Hair follicular keratinocyte (primary cell): ENCODE measurements around the gene UPF3A. TPM values are rescaled to one million over a fixed set of nuclear protein-coding genes. Genes with fewer than 3 reads are reported as not detected.

ENCODE experiments used
- total RNA-seq: library from RNA; depleted of rRNA; stranded (reverse); fragments of >200 nt; gene quantifications from 2 replicates; pipeline ENCODE4 v1.2.3, GENCODE V29; 2015

UPF3A gene, protein sequence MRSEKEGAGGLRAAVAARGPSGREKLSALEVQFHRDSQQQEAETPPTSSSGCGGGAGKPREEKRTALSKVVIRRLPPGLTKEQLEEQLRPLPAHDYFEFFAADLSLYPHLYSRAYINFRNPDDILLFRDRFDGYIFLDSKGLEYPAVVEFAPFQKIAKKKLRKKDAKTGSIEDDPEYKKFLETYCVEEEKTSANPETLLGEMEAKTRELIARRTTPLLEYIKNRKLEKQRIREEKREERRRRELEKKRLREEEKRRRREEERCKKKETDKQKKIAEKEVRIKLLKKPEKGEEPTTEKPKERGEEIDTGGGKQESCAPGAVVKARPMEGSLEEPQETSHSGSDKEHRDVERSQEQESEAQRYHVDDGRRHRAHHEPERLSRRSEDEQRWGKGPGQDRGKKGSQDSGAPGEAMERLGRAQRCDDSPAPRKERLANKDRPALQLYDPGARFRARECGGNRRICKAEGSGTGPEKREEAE
- 21.1 and 21.5 TPM in 2 replicates for total RNA-seq

DNA sequence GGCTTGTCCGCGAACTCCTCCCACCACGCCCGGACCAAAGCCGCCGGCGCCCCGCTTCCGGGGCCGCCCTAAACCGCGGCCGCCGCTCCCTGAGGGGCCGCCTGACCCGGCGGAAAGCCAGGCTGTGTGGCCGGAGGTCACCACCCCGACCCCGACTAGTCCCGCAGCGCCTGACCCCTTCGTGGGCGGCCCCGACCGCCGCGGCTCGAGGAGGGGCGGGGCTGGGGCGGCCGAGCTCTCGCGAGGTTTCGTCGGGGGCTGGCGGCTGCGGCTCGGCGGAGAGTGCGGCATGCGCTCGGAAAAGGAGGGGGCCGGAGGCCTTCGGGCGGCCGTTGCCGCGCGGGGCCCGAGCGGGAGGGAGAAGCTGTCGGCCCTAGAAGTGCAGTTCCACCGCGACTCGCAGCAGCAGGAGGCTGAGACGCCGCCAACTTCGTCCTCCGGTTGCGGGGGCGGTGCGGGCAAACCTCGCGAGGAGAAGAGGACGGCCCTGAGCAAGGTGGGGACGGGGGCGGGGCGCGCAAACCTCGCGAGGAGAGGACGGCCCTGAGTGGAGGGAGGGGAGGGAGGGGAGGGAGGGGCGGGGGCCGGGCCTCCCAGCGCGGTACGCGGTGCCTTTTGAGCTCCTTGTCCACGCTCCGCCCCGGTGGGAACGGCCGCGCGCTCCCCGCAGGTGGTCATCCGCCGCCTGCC, at the start of gene UPF3A:
TSS of gene UPF3A (plus strand) at position 251 of the 690 bp plus-strand sequence. CDS start at position 290, 39 bp downstream.

DNA sequence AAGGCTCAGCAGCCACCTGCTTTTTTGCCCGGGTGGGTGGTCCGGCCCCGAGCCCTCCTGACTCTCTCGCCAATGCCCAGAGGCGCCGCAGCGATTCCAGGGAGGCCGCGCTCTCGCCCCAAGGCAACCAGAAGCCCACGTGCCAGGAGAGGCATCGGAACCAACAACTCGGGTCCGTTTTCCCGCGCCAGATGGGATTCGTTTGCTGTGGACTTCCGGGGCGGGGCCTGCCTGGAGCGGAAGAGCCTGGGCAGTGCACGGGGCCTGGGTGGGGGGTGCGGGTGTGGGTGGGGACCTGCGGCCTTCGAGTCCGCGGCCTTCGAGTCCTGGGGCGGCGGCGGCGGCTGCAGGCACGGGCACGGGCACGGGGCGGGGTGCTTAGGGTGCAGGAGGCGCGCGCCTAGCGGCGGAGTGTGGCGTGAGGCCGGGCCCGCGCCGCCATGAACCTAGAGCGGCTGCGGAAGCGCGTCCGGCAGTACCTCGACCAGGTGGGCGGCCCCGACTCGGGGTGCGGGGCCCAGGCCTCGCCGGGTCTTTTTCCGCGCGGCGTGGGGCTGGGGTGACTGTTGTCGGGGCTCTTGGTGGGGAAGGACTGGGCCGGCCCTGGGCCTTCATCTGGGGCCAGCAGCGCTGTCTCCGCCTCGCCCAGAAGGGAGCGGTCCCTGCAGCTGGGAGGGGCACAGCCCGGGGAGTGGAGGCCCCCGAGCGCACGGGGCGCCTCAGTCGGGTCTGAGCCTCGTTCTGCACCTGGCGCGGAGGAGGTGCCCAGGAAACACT, 46.6 kb upstream of the UPF3A start, which contains the start of gene CDC16:
TSS of gene CDC16 (plus strand) at position 253 of the 777 bp plus-strand sequence. CDS start at position 441, 188 bp downstream.

DNA sequence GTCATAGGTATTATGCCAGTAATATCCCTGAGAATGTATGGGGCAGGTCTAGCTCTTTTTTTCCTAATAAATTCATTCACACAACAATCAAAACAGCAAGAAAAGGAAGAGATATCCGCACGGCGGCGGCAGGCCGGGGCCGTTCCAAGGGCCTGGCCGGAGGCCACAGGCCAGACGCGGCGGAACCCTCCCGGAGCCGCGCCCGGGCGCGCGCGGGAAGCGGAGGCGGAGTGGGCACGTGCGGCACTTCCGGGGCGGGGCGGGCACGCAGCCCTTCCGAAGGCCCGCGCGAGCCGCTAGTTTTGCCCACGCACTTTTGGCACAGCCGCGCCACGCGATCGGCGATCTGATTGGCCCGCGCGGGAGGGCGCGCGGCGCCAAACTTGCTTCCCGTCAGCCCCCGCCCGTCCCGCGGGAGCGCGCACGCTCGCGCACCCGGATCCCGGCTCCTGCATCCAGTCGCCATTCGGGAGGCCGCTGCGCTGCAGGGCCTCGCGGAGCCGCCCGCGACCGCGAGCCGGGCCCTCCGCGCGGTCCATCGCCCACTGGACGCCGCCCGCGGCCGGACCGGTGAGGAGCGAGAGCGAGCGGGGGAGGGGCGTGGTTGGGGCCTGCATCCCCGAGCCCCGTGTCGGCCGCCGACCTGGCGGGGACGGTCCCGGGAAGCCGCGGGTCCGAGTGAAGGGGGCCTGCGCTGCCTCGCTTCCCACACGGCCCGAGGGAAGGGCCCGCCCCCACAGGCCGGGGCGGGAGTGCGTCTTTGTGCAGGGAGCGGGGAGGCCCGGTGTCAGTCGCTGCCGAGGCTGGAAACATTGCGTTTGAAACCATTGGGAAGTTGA, 32.9 kb downstream of the UPF3A start, which contains the start of gene CHAMP1:
TSS of gene CHAMP1 (plus strand) at position 430 of the 839 bp plus-strand sequence. CDS start 9,340 bp downstream, outside the sequence.

Other genes with a start within 250 kb of the UPF3A start
- gene RASA3, start 149.0 kb upstream of the UPF3A start, total RNA-seq: 4.1 and 6.6 TPM in 2 replicates
- gene CFAP97D2, start 102.3 kb upstream of the UPF3A start, total RNA-seq: not detected in 2 replicates
- 18.5 and 29.0 TPM in 2 replicates for gene CDC16, start 46.7 kb upstream of the UPF3A start, total RNA-seq
- gene CHAMP1, start 32.9 kb downstream of the UPF3A start, total RNA-seq: 16.3 and 30.1 TPM in 2 replicates